NB4 (cell line): ENCODE measurements around the gene PAQR8.

ENCODE experiments used
- DNase-seq: peaks from one replicate; pipeline ENCODE4 v3.0.0; 2010; ENCODE audit warnings: low read depth
- H3K4me3 ChIP-seq: one replicate; pipeline ENCODE4 v1.5.1; 2011; ENCODE audit warnings: mild to moderate bottlenecking, low read depth, low read length, moderate library complexity
- CTCF ChIP-seq: IDR thresholded peaks from one replicate; pipeline ENCODE4 v1.5.1; 2012; ENCODE audit warnings: low read depth, low read length
- MAX ChIP-seq: IDR thresholded peaks from 2 replicates; pipeline ENCODE4 v1.6.1; 2011; ENCODE audit warnings: low read depth, low read length
- MYC ChIP-seq: IDR thresholded peaks from 2 replicates; pipeline ENCODE4 v1.6.1; 2011; ENCODE audit warnings: low read depth, low read length
- POLR2A ChIP-seq: IDR thresholded peaks from 2 replicates; pipeline ENCODE4 v1.6.1; 2011; ENCODE audit warnings: mild to moderate bottlenecking; ENCODE audit not compliant: insufficient read length; ENCODE audit errors: extremely low read depth

Gene PAQR8

GRCh38 chr6:52411911-52412310, 50.0 kb downstream of the PAQR8 start:
- no peak for DNase-seq
- H3K4me3 ChIP-seq = no peak overlapping the region
- TF ChIP-seq CTCF = no peak
- no peak for TF ChIP-seq MAX
- no peak for TF ChIP-seq POLR2A
- TF ChIP-seq MYC = no peak

- TF ChIP-seq MYC (no peak), CTCF (no peak), POLR2A (no peak), MAX (no peak)
- no peak overlapping the region for H3K4me3 ChIP-seq
- no peak for DNase-seq
Observed at GRCh38 chr6:52415333-52415732, 53.4 kb downstream of the PAQR8 start.

GRCh38 chr6:52415917-52416628, 54.1 kb downstream of the PAQR8 start:
- DNase-seq = no peak

GRCh38 chr6:52416629-52417151, 54.7 kb downstream of the PAQR8 start:
- H3K4me3 ChIP-seq = no peak overlapping the region
- peak; percentile 82 for TF ChIP-seq MYC
- TF ChIP-seq MAX = peak; percentile 71
- no peak for TF ChIP-seq POLR2A
- peak; percentile 75 for TF ChIP-seq CTCF
- peak; percentile 69 for DNase-seq

More at GRCh38 chr6:52415917-52416628, 54.1 kb downstream of the PAQR8 start:
- TF ChIP-seq MYC = no peak
- no peak for TF ChIP-seq CTCF
- TF ChIP-seq MAX = no peak
- TF ChIP-seq POLR2A = no peak
- H3K4me3 ChIP-seq = no peak overlapping the region

- no peak for TF ChIP-seq POLR2A
- TF ChIP-seq MYC = no peak
- TF ChIP-seq CTCF = no peak
- no peak for TF ChIP-seq MAX
- no peak for DNase-seq
- H3K4me3 ChIP-seq = no peak overlapping the region
Observed at GRCh38 chr6:52417675-52418111, 55.7 kb downstream of the PAQR8 start.
